H1 (cell line): Measurements from ENCODE around the gene ZNF70. TPM values are rescaled to one million over a fixed set of nuclear protein-coding genes. Genes with fewer than 3 reads are reported as not detected.

Experiments
- CTCF ChIA-PET: fragments of 300-600 bp; sonication (Branson Sonifier 250); formaldehyde crosslinking; loops from one replicate; lab custom pipeline; 2021; ENCODE audit not compliant: partially characterized antibody; lab: Charles Lee
- POLR2A ChIA-PET: fragments of 300-600 bp; sonication (Branson Sonifier 250); formaldehyde crosslinking; loops from one replicate; lab custom pipeline; 2021; ENCODE audit warnings: inconsistent platforms; ENCODE audit not compliant: partially characterized antibody; lab: Charles Lee
- DNase-seq, 2 experiments: peaks; one replicate each; pipeline versions ENCODE4 v3.0.0 to v3.0.0-alpha.2; 2010 to 2022; ENCODE audit warnings: low spot score in 2 of 2, low read depth in 1 of 2, mixed read lengths in 1 of 2
- FAIRE-seq: peaks from 2 replicates; lab custom pipeline; 2011; peaks lifted over from hg19 to GRCh38; lab: Jason Lieb, UNC
- H2AFZ ChIP-seq: 2 replicates; pipeline ENCODE4 v1.8.1; 2012; ENCODE audit warnings: low read length, inconsistent platforms
- H2AK5ac ChIP-seq: 2 replicates; pipeline ENCODE4 v1.6.1; 2013; ENCODE audit warnings: low read depth, low read length
- H2BK120ac ChIP-seq: replicated peaks from 2 replicates; pipeline ENCODE3; 2013; ENCODE audit warnings: low read depth, low read length, inconsistent platforms
- H2BK12ac ChIP-seq: 2 replicates; pipeline ENCODE4 v1.6.1; 2013; ENCODE audit warnings: low read depth, low read length
- H2BK15ac ChIP-seq: 2 replicates; pipeline ENCODE4 v1.6.1; 2013; ENCODE audit warnings: low read length
- H2BK20ac ChIP-seq: 2 replicates; pipeline ENCODE4 v1.6.1; 2013; ENCODE audit warnings: low read length
- H2BK5ac ChIP-seq: 2 replicates; pipeline ENCODE4 v1.6.1; 2013; ENCODE audit warnings: low read depth, low read length
- H3K14ac ChIP-seq: 2 replicates; pipeline ENCODE4 v1.6.1; 2013; ENCODE audit warnings: inconsistent platforms; ENCODE audit not compliant: insufficient read length
- H3K18ac ChIP-seq: 2 replicates; pipeline ENCODE4 v1.6.1; 2013; ENCODE audit warnings: low read length; ENCODE audit errors: extremely low read depth
- H3K23ac ChIP-seq: 2 replicates; pipeline ENCODE4 v1.6.1; 2013; ENCODE audit warnings: inconsistent platforms; ENCODE audit not compliant: insufficient read length
- H3K23me2 ChIP-seq: 2 replicates; pipeline ENCODE4 v1.6.1; 2013; ENCODE audit warnings: low read depth, low read length
- H3K27ac ChIP-seq: 2 replicates; pipeline ENCODE4 v1.6.1; 2011; ENCODE audit warnings: low read depth, low read length, inconsistent platforms
- H3K27me3 ChIP-seq, 4 experiments: replicated peaks in 1 of 4; 1 replicate in 1 of 4; 2 replicates in 3 of 4; pipeline versions ENCODE4 v1.6.1 to v1.8.1; 2011 to 2013; ENCODE audit warnings: low read length in 3 of 4, mild to moderate bottlenecking in 3 of 4, inconsistent platforms in 2 of 4, mixed read lengths in 2 of 4, moderate library complexity in 1 of 4; ENCODE audit not compliant: control insufficient read depth in 3 of 4, insufficient read depth in 3 of 4; ENCODE audit errors: extremely low read depth in 1 of 4
- H3K36me3 ChIP-seq, 4 experiments: 2 replicates each; pipeline versions ENCODE4 v1.6.1 to v1.8.1; 2011 to 2013; ENCODE audit warnings: mild to moderate bottlenecking in 4 of 4, low read length in 3 of 4, moderate library complexity in 2 of 4, control low read depth in 1 of 4, inconsistent platforms in 1 of 4; ENCODE audit not compliant: insufficient read depth in 4 of 4, control insufficient read depth in 2 of 4
- H3K4ac ChIP-seq: replicated peaks from 2 replicates; pipeline ENCODE3; 2013; ENCODE audit warnings: low read length, low read depth, mixed read lengths, inconsistent platforms; ENCODE audit not compliant: insufficient read length
- H3K4me1 ChIP-seq, 4 experiments: replicated peaks in 1 of 4; 1 replicate in 1 of 4; 2 replicates in 3 of 4; pipeline versions ENCODE4 v1.6.1 to v1.8.1; 2011 to 2013; ENCODE audit warnings: low read length in 3 of 4, inconsistent platforms in 2 of 4, mixed read lengths in 1 of 4; ENCODE audit not compliant: insufficient read depth in 4 of 4, control insufficient read depth in 3 of 4
- H3K4me2 ChIP-seq, 2 experiments: 2 replicates each; pipeline versions ENCODE4 v1.6.1 to v1.8.1; 2011 to 2013; ENCODE audit warnings: low read depth in 2 of 2, low read length in 2 of 2, control low read depth in 1 of 2, inconsistent platforms in 1 of 2, mild to moderate bottlenecking in 1 of 2; ENCODE audit not compliant: insufficient read depth in 1 of 2
- H3K4me3 ChIP-seq, 4 experiments: fragments of 200-600, 300-600 bp in 1 of 4; sonication (generic), shearing (Covaris generic), sonication (Bioruptor Twin) in 1 of 4; 2 replicates each; pipeline versions ENCODE4 v1.5.1 to v1.8.1; 2011 to 2016; ENCODE audit warnings: low read length in 4 of 4, low read depth in 3 of 4, control low read depth in 2 of 4, inconsistent platforms in 2 of 4, mild to moderate bottlenecking in 2 of 4, mixed read lengths in 1 of 4, moderate library complexity in 1 of 4; ENCODE audit not compliant: insufficient read depth in 2 of 4; ENCODE audit errors: extremely low read depth in 1 of 4
- H3K56ac ChIP-seq: replicated peaks from 2 replicates; pipeline ENCODE3; 2013; ENCODE audit warnings: low read depth, mild to moderate bottlenecking, mixed read lengths, low read length, inconsistent platforms; ENCODE audit not compliant: insufficient read length
- H3K79me1 ChIP-seq: 2 replicates; pipeline ENCODE4 v1.6.1; 2013; ENCODE audit warnings: low read depth, low read length, control low read depth
- H3K79me2 ChIP-seq, 2 experiments: 2 replicates each; pipeline versions ENCODE4 v1.6.1 to v1.8.1; 2012 to 2013; ENCODE audit warnings: low read length in 2 of 2, mild to moderate bottlenecking in 2 of 2, inconsistent platforms in 1 of 2; ENCODE audit not compliant: insufficient read depth in 2 of 2, control insufficient read depth in 1 of 2
- H3K9ac ChIP-seq, 4 experiments: replicated peaks in 1 of 4; 1 replicate in 1 of 4; 2 replicates in 3 of 4; pipeline versions ENCODE4 v1.6.1 to v1.8.1; 2011 to 2013; ENCODE audit warnings: low read depth in 3 of 4, low read length in 3 of 4, control low read depth in 2 of 4, mild to moderate bottlenecking in 2 of 4, moderate library complexity in 2 of 4, inconsistent platforms in 1 of 4; ENCODE audit errors: extremely low read depth in 1 of 4
- H3K9me3 ChIP-seq, 2 experiments: 2 replicates each; pipeline versions ENCODE4 v1.6.1 to v1.8.1; 2012 to 2013; ENCODE audit warnings: mild to moderate bottlenecking in 2 of 2, moderate library complexity in 2 of 2, control low read depth in 1 of 2, inconsistent platforms in 1 of 2, low read depth in 1 of 2, low read length in 1 of 2, mixed read lengths in 1 of 2; ENCODE audit not compliant: insufficient read depth in 2 of 2
- H4K20me1 ChIP-seq, 2 experiments: replicated peaks in 1 of 2; 2 replicates each; pipeline versions ENCODE3 to v1.8.1; 2011 to 2013; ENCODE audit warnings: inconsistent platforms in 2 of 2, low read length in 2 of 2, mild to moderate bottlenecking in 1 of 2; ENCODE audit not compliant: insufficient read depth in 2 of 2, control insufficient read depth in 1 of 2
- H4K5ac ChIP-seq: 2 replicates; pipeline ENCODE4 v1.6.1; 2013; ENCODE audit warnings: low read length, low read depth, mixed read lengths, inconsistent platforms; ENCODE audit not compliant: insufficient read length
- H4K8ac ChIP-seq: 2 replicates; pipeline ENCODE4 v1.8.0; 2013; ENCODE audit warnings: mild to moderate bottlenecking, moderate library complexity, low read length, inconsistent platforms; ENCODE audit not compliant: insufficient read depth; ENCODE audit errors: extremely low read depth
- H4K91ac ChIP-seq: replicated peaks from 2 replicates; pipeline ENCODE3; 2013; ENCODE audit warnings: low read length, mixed read lengths, inconsistent platforms; ENCODE audit not compliant: insufficient read length
- EGR1 ChIP-seq: IDR thresholded peaks from 2 replicates; pipeline ENCODE4 v1.6.1; 2011; ENCODE audit warnings: low read depth, low read length, borderline replicate concordance
- EP300 ChIP-seq, 2 experiments: IDR thresholded peaks; 1 replicate in 1 of 2; 2 replicates in 1 of 2; pipeline ENCODE4 v1.6.1; 2011 to 2012; ENCODE audit warnings: low read depth in 2 of 2, low read length in 2 of 2, mild to moderate bottlenecking in 2 of 2, borderline replicate concordance in 1 of 2, inconsistent platforms in 1 of 2, moderate library complexity in 1 of 2
- KDM1A ChIP-seq: fragments of 200-600, 300-600 bp; sonication (generic); IDR thresholded peaks from 2 replicates; pipeline ENCODE4 v1.7.1; 2016; ENCODE audit warnings: mild to moderate bottlenecking, low read length, borderline replicate concordance
- KDM5A ChIP-seq: fragments of 200-600 bp; IDR thresholded peaks from 2 replicates; pipeline ENCODE4 v1.7.1; 2012; ENCODE audit warnings: mild to moderate bottlenecking, low read length, inconsistent platforms, mixed read lengths
- NANOG ChIP-seq: IDR thresholded peaks from 2 replicates; pipeline ENCODE4 v1.6.1; 2011; ENCODE audit warnings: low read length, low read depth, mild to moderate bottlenecking, inconsistent platforms; ENCODE audit not compliant: insufficient read depth, poor library complexity, severe bottlenecking
- NRF1 ChIP-seq: IDR thresholded peaks from 2 replicates; pipeline ENCODE4 v1.6.1; 2011; ENCODE audit warnings: mild to moderate bottlenecking, low read depth, low read length, improper control_type of control experiment
- POLR2AphosphoS5 ChIP-seq: IDR thresholded peaks from 2 replicates; pipeline ENCODE4 v1.6.1; 2011; ENCODE audit warnings: low read depth, low read length
- SIRT6 ChIP-seq: IDR thresholded peaks from one replicate; pipeline ENCODE4 v1.7.1; 2012; ENCODE audit warnings: low read length, inconsistent platforms
- WGBS, 2 experiments: shearing (Covaris generic) in 1 of 2; methylation state at CpG; one replicate each; pipeline versions ENCODE4 v1.1.6 to v1.1.7; 2013 to 2015; ENCODE audit warnings: low lambda C conversion rate in 2 of 2, mixed read lengths in 2 of 2, inconsistent platforms in 1 of 2, low coverage in 1 of 2, missing lambda C conversion rate in 1 of 2; ENCODE audit not compliant: insufficient replicate concordance in 2 of 2, insufficient coverage in 1 of 2, insufficient read length in 1 of 2; ENCODE audit errors: extremely low coverage in 1 of 2, missing lambda C conversion rate in 1 of 2; 5-methylcytosine and 5-hydroxymethylcytosine counted together
- polyA plus RNA-seq, 7 experiments: library from polyadenylated mRNA; depleted of rRNA in 3 of 7; stranded (reverse) in 5 of 7; unstranded in 2 of 7; fragments of >200 nt in 5 of 7; fragments of 200-250 nt in 2 of 7; gene quantifications; 1 replicate in 5 of 7; 2 replicates in 1 of 7; 4 replicates in 1 of 7; pipeline versions ENCODE4 v1.2.1 to v1.2.3, GENCODE V29; 2011 to 2013; ENCODE audit warnings: missing spikeins in 2 of 7, mixed read lengths in 2 of 7
- total RNA-seq: library from RNA; stranded (reverse); fragmentation: NEBNext Ultra II Directional; extraction: Animal tissue kit (Norgen Biotek cat#: 25700); gene quantifications from 2 replicates; pipeline ENCODE4 v1.2.1, GENCODE V29; 2021
- TF ChIP-seq, protein P1 (sequence below): IDR thresholded peaks from 2 replicates; pipeline ENCODE4 v1.6.1; 2011; ENCODE audit warnings: low read length, improper control_type of control experiment
- TF ChIP-seq, protein P2 (sequence below): IDR thresholded peaks from 2 replicates; pipeline ENCODE4 v1.6.1; 2012; ENCODE audit warnings: inconsistent platforms

The ZNF70 gene
- total and polyA plus RNA-seq, 2 of the 8 experiments (the other 6 are each of a cell fraction or from before 2014, with no cell fraction given), result 1.1 to 2.6 TPM

DNA sequence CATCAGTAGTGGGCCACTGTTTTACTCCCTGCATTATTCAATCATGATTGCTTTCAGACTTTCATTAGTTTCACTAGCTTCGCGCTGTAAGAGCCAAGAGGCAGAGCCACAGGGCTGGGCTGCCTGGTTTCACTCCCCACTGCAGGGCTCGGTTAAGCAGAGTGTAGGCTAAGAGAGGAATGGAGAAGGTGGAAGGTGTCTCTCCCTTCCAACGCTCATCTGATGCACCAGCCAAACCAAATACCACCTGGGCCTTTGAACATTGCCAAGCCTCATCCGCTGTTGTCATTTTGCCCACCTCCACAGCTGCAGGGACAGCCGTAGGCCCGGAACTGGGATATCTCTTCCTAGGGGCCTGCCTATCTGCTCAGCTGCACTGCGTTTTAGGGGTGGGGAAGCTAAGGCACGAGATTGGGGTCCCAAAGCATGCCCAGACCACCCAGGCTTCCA lies 35.4 kb upstream of the ZNF70 start:
- Histone ChIP-seq H4K5ac (peak overlapping the region; percentile 89), H2AFZ (peak overlapping the region; percentile 76; the same call in 1 of the 2 replicates), H2BK20ac (no peak overlapping the region), H2BK120ac (no peak overlapping the region), H3K4me3 (peak overlapping the region; percentile 79 to 87 (median 82)), H3K4me1 (peaks cover 0 to 12% (median 4%) of the 10 kb centered on the region in 4 experiments; a peak in 6 of 7 replicates), H3K79me2 (peaks cover 22 to 39% of the 10 kb centered on the region in 2 experiments), H3K18ac (peak overlapping the region; percentile 4; the same call in 1 of the 2 replicates), H4K8ac (peak overlapping the region; percentile 93), H3K4ac (no peak overlapping the region), H3K36me3 (no peaks in the 10 kb centered on the region), H2BK15ac (0 out of 2 replicates have a peak overlapping the region, but pooled peaks have one; percentile 25), H3K23ac (no peak overlapping the region), H3K27ac (0 out of 2 replicates have a peak overlapping the region, but pooled peaks have one; percentile 19), H4K91ac (peak overlapping the region; percentile 9), H3K27me3 (no peaks in the 10 kb centered on the region), H4K20me1 (peaks cover 2 to 12% of the 10 kb centered on the region in 2 experiments), H3K4me2 (peak overlapping the region; percentile 64 to 71), H3K79me1 (peaks cover 3% of the 10 kb centered on the region; the same call in 1 of the 2 replicates), H3K56ac (no peak overlapping the region), H3K23me2 (peaks cover 3% of the 10 kb centered on the region; the same call in 1 of the 2 replicates), H2BK12ac (peak overlapping the region; percentile 34), H2BK5ac (peak overlapping the region; percentile 90), H3K9ac (peak overlapping the region in 3 of 4 experiments; percentile 52 to 82 (median 56); a peak in 5 of 7 replicates), H3K9me3 (no peaks in the 10 kb centered on the region), H3K14ac (no peak overlapping the region), H2AK5ac (no peak overlapping the region)
- WGBS, 2 experiments, result 76% methylated on average over 9 of the region's 9 CpGs; no CpG with 5 or more reads in 1 of the 2 experiments
- CTCF ChIA-PET, result interaction anchor here (0.6 to 6.4 kb wide), 3 partner anchors 10 to 196 kb away, joined by 5 to 47 read pairs (median 42); partner anchors contain the start of genes CHCHD10 and MMP11
- POLR2A ChIA-PET, result interaction anchor here (0.6 to 4.5 kb wide), 8 partner anchors 8 to 94 kb away, joined by 3 to 45 read pairs (median 5); partner anchors contain the start of gene MMP11
- DNase-seq (peak in 1 of 2 experiments; percentile 57), FAIRE-seq (no peak)
- TF ChIP-seq NANOG, result no peak
- no peak for TF ChIP-seq EP300 (IDR thresholded peaks at IDR 0.05; ENCODE audit: borderline replicate concordance in 1 of 2, low read depth in 2 of 2, low read length in 2 of 2)
- TF ChIP-seq NRF1, result no peak
- TF ChIP-seq, protein P1, sequence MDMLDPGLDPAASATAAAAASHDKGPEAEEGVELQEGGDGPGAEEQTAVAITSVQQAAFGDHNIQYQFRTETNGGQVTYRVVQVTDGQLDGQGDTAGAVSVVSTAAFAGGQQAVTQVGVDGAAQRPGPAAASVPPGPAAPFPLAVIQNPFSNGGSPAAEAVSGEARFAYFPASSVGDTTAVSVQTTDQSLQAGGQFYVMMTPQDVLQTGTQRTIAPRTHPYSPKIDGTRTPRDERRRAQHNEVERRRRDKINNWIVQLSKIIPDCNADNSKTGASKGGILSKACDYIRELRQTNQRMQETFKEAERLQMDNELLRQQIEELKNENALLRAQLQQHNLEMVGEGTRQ, result no peak
- TF ChIP-seq EGR1, result no peak
- TF ChIP-seq SIRT6, result no peak
- TF ChIP-seq POLR2AphosphoS5, result no peak
- TF ChIP-seq KDM5A, result no peak
- TF ChIP-seq, protein P2, sequence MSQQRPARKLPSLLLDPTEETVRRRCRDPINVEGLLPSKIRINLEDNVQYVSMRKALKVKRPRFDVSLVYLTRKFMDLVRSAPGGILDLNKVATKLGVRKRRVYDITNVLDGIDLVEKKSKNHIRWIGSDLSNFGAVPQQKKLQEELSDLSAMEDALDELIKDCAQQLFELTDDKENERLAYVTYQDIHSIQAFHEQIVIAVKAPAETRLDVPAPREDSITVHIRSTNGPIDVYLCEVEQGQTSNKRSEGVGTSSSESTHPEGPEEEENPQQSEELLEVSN, result no peak
- no peak for TF ChIP-seq KDM1A
